MCF 10A (cell line): ENCODE measurements around the gene ROBO3. TPM values are rescaled to one million over a fixed set of nuclear protein-coding genes. Genes with fewer than 3 reads are reported as not detected.

Source experiments
- BruUV-seq: library from RNA; stranded (reverse); fragments of 400-500 nt; replicated peaks from 2 replicates; lab custom pipeline; 2021; lab: Mats Ljungman, UMichigan
- CTCF ChIA-PET: fragments of 300-600 bp; sonication (Branson Sonifier 250); formaldehyde crosslinking; extraction: SDS; loops from one replicate; lab custom pipeline; 2021; ENCODE audit warnings: antibody characterized with exemption, inconsistent platforms; lab: Yijun Ruan, JAX
- POLR2A ChIA-PET: fragments of 300-600, 350-650 bp; sonication (Branson Sonifier 250); formaldehyde crosslinking; extraction: SDS; loops from one replicate; lab custom pipeline; 2020; ENCODE audit warnings: antibody characterized with exemption, inconsistent platforms; lab: Yijun Ruan, JAX
- DNase-seq: peaks from one replicate; pipeline ENCODE4 v3.0.0-alpha.2; 2018; ENCODE audit not compliant: unreplicated experiment
- H3K27ac Mint-ChIP-seq: one replicate; pipeline ENCODE4 v1.8.0; 2022; ENCODE audit warnings: mild to moderate bottlenecking, low read depth, mixed read lengths; ENCODE audit not compliant: unreplicated experiment
- H3K27me3 Mint-ChIP-seq: one replicate; pipeline ENCODE4 v1.8.0; 2022; ENCODE audit warnings: mixed read lengths; ENCODE audit not compliant: insufficient read depth, unreplicated experiment
- H3K36me3 Mint-ChIP-seq: one replicate; pipeline ENCODE4 v1.8.0; 2022; ENCODE audit warnings: mild to moderate bottlenecking, moderate library complexity, mixed read lengths; ENCODE audit not compliant: insufficient read depth, unreplicated experiment
- H3K4me1 Mint-ChIP-seq: one replicate; pipeline ENCODE4 v1.8.0; 2022; ENCODE audit warnings: mixed read lengths; ENCODE audit not compliant: insufficient read depth, unreplicated experiment
- H3K4me3 Mint-ChIP-seq: one replicate; pipeline ENCODE4 v1.8.0; 2022; ENCODE audit warnings: mild to moderate bottlenecking, moderate library complexity, mixed read lengths; ENCODE audit not compliant: unreplicated experiment
- H3K9me3 Mint-ChIP-seq: one replicate; pipeline ENCODE4 v1.8.0; 2022; ENCODE audit warnings: mixed read lengths; ENCODE audit not compliant: unreplicated experiment
- CTCF ChIP-seq: fragments of 200-600 bp; IDR thresholded peaks from one replicate; pipeline ENCODE4 v1.8.0; 2022; ENCODE audit warnings: antibody characterized with exemption, mild to moderate bottlenecking; ENCODE audit not compliant: unreplicated experiment
- intact Hi-C: fragments of 100-400 bp; cut with micrococcal nuclease; formaldehyde crosslinking; loops from 2 replicates; pipeline ENCODE4 v1.14.1; 2022
- total RNA-seq: library from RNA; stranded (reverse); gene quantifications from 2 replicates; pipeline ENCODE4 v1.2.3, GENCODE V29; 2022

ROBO3 gene
- total RNA-seq, 1 experiment from 2014 or later: 117 TPM

- no peaks in the 10 kb centered on the region for H3K36me3 Mint-ChIP-seq
- no peak for DNase-seq
- ChIA-PET CTCF (interaction anchor here (0.7 to 1.3 kb wide), 4 partner anchors 11 to 83 kb away, joined by 3 to 7 read pairs (median 3); no protein-coding TSS in a partner anchor), POLR2A (interaction anchor here (1.6 to 2.1 kb wide), 3 partner anchors 15 to 76 kb away, joined by 6 to 11 read pairs (median 6); partner anchors contain the start of genes CCDC15 and ROBO4)
- peak overlapping the region; percentile 96 for H3K4me3 Mint-ChIP-seq
- H3K27me3 Mint-ChIP-seq: peaks cover 12% of the 10 kb centered on the region
- peaks cover 23% of the 10 kb centered on the region for H3K4me1 Mint-ChIP-seq
- no peaks in the 10 kb centered on the region for H3K9me3 Mint-ChIP-seq
- H3K27ac Mint-ChIP-seq: peak overlapping the region; percentile 95
- no peak for TF ChIP-seq CTCF
- no TSS peak for BruUV-seq
- intact Hi-C loops: no loop called here
Measured at GRCh38 chr11:124877631-124877909, 12.3 kb downstream of the ROBO3 start.

GRCh38 chr11:124877910-124878758 lies 12.9 kb downstream of the ROBO3 start:
- Mint-ChIP-seq H3K27ac (peak overlapping the region; percentile 95), H3K4me1 (peaks cover 23% of the 10 kb centered on the region), H3K36me3 (no peaks in the 10 kb centered on the region), H3K27me3 (peaks cover 7% of the 10 kb centered on the region), H3K4me3 (peak overlapping the region; percentile 96), H3K9me3 (no peaks in the 10 kb centered on the region)
- DNase-seq: no peak
- CTCF ChIA-PET: interaction anchor here (0.6 to 1.3 kb wide), 6 partner anchors 12 to 595 kb away, joined by 3 to 7 read pairs (median 3); no protein-coding TSS in a partner anchor
- POLR2A ChIA-PET: interaction anchor here (1.6 to 2.1 kb wide), 2 partner anchors 14 to 76 kb away, joined by 6 read pairs; partner anchors contain the start of gene CCDC15
- no TSS peak for BruUV-seq
- intact Hi-C loops: no loop called here
- no peak for TF ChIP-seq CTCF

GRCh38 chr11:124878759-124879492 lies 13.7 kb downstream of the ROBO3 start:
- H3K27me3 Mint-ChIP-seq: no peaks in the 10 kb centered on the region

More at GRCh38 chr11:124878759-124879492, 13.7 kb downstream of the ROBO3 start:
- no peak overlapping the region for H3K4me3 Mint-ChIP-seq
- H3K9me3 Mint-ChIP-seq: no peaks in the 10 kb centered on the region
- DNase-seq: no peak
- intact Hi-C loops: no loop called here
- ChIA-PET POLR2A (interaction anchor here (1.6 kb wide), 1 partner anchor 75 kb away, joined by 6 read pairs; the partner anchor contains the start of gene CCDC15), CTCF (interaction anchor here (0.6 to 1.3 kb wide), 5 partner anchors 12 to 596 kb away, joined by 3 to 7 read pairs (median 3); no protein-coding TSS in a partner anchor)
- peaks cover 23% of the 10 kb centered on the region for H3K4me1 Mint-ChIP-seq
- H3K36me3 Mint-ChIP-seq: no peaks in the 10 kb centered on the region
- no peak overlapping the region for H3K27ac Mint-ChIP-seq
- no TSS peak for BruUV-seq
- no peak for TF ChIP-seq CTCF
